ENCODE measurements around the gene GPR156.
"Not testable (repeated sequence)": the region's sequence is repeated elsewhere in the genome, so short reads cannot be mapped to it uniquely, and the experiment has no call there.

GPR156 gene

GRCh38 chr3:120299403-120299802 is 14.4 kb upstream of the GPR156 start:
- DNase-seq (ENCODE audit: low read depth in 1 of 2, low spot score in 1 of 2) = no peak
- Histone ChIP-seq H3K4me3 (replicated peaks; ENCODE audit: insufficient read depth, low read length) (no peak overlapping the region), H3K27ac (replicated peaks) (no peak overlapping the region), H3K27me3 (ENCODE audit: insufficient read depth, poor library complexity, severe bottlenecking) (no peaks in the 10 kb centered on the region)
- TF ChIP-seq GABPA (IDR thresholded peaks at IDR 0.05; ENCODE audit: low read depth) (no peak), REST (IDR thresholded peaks at IDR 0.05; ENCODE audit: insufficient replicate concordance, low read depth) (no peak), SPI1 (IDR thresholded peaks at IDR 0.05; ENCODE audit: borderline replicate concordance, low read depth) (no peak), POLR2AphosphoS5 (IDR thresholded peaks at IDR 0.05; ENCODE audit: low read depth) (no peak), CTCF (IDR thresholded peaks at IDR 0.05; ENCODE audit: insufficient read depth, low read length) (no peak)

- Histone ChIP-seq H3K27ac (replicated peaks) (no peak overlapping the region), H3K27me3 (ENCODE audit: insufficient read depth, poor library complexity, severe bottlenecking) (no peaks in the 10 kb centered on the region), H3K4me3 (replicated peaks; ENCODE audit: insufficient read depth, low read length) (no peak overlapping the region)
- no peak for DNase-seq (ENCODE audit: low read depth in 1 of 2, low spot score in 1 of 2)
- TF ChIP-seq SPI1 (IDR thresholded peaks at IDR 0.05; ENCODE audit: borderline replicate concordance, low read depth) (no peak), POLR2AphosphoS5 (IDR thresholded peaks at IDR 0.05; ENCODE audit: low read depth) (no peak), CTCF (IDR thresholded peaks at IDR 0.05; ENCODE audit: insufficient read depth, low read length) (no peak), REST (IDR thresholded peaks at IDR 0.05; ENCODE audit: insufficient replicate concordance, low read depth) (no peak), GABPA (IDR thresholded peaks at IDR 0.05; ENCODE audit: low read depth) (no peak)
These were observed 14.0 kb upstream of the GPR156 start for GRCh38 chr3:120298996-120299395.

DNA sequence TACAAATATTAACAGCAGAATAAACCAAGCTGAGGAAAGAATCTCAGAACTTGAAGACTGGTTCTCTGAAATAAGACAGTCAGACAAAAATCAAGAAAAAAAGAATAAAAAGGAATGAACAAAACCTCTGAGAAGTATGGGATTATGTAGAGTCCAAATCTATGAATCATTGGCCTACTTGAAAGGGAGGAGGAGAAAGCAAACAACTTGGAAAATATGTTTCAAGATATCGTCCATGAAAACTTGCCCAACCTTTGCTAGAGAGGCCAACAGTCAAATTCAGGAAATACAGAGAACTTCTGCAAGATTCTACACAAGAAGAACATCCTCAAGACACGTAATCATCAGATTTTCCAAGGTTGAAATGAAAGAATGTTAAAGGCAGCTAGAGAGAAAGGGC is 6.5 kb upstream of the GPR156 start:
- H3K27me3 ChIP-seq (ENCODE audit: insufficient read depth, poor library complexity, severe bottlenecking); H3K27ac ChIP-seq (replicated peaks); H3K4me3 ChIP-seq (replicated peaks; ENCODE audit: insufficient read depth, low read length); DNase-seq (ENCODE audit: low read depth in 1 of 2, low spot score in 1 of 2): not testable (repeated sequence)

- Histone ChIP-seq H3K27me3 (ENCODE audit: insufficient read depth, poor library complexity, severe bottlenecking) (peaks cover 12% of the 10 kb centered on the region), H3K4me3 (replicated peaks; ENCODE audit: insufficient read depth, low read length) (no peak overlapping the region), H3K27ac (replicated peaks) (no peak overlapping the region)
- TF ChIP-seq CTCF (IDR thresholded peaks at IDR 0.05; ENCODE audit: insufficient read depth, low read length) (no peak), POLR2AphosphoS5 (IDR thresholded peaks at IDR 0.05; ENCODE audit: low read depth) (no peak), SPI1 (IDR thresholded peaks at IDR 0.05; ENCODE audit: borderline replicate concordance, low read depth) (no peak), REST (IDR thresholded peaks at IDR 0.05; ENCODE audit: insufficient replicate concordance, low read depth) (no peak), GABPA (IDR thresholded peaks at IDR 0.05; ENCODE audit: low read depth) (no peak)
- DNase-seq (ENCODE audit: low read depth in 1 of 2, low spot score in 1 of 2) = no peak
These were observed 4.6 kb upstream of the GPR156 start for GRCh38 chr3:120289636-120290035.
